ENCODE measurements around the gene ARPIN.
"Not testable (repeated sequence)": the region's sequence is repeated elsewhere in the genome, so short reads cannot be mapped to it uniquely, and the experiment has no call there.

The ARPIN gene

DNA sequence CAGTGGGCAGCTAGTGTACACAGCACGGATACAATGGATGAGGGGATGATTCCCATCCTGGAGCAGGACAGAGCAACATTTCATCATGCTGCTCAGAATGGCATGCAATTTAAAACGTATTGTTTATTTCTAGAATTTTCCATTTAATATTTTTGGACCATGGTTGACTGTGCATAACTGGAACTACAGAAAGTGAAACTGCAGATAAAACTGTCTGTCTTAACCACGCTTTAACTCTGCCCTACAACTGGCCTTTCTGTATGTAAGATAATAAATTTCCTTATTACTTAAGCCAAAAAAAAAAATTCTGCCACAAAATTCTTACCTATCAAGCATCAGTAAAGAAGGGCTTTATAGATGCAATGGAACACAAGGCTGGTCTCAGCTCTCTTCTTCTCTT lies 52.3 kb downstream of the ARPIN start:
- TF ChIP-seq ZFX (IDR thresholded peaks at IDR 0.05; ENCODE audit: borderline replicate concordance), result no peak
- TF ChIP-seq, protein P1, sequence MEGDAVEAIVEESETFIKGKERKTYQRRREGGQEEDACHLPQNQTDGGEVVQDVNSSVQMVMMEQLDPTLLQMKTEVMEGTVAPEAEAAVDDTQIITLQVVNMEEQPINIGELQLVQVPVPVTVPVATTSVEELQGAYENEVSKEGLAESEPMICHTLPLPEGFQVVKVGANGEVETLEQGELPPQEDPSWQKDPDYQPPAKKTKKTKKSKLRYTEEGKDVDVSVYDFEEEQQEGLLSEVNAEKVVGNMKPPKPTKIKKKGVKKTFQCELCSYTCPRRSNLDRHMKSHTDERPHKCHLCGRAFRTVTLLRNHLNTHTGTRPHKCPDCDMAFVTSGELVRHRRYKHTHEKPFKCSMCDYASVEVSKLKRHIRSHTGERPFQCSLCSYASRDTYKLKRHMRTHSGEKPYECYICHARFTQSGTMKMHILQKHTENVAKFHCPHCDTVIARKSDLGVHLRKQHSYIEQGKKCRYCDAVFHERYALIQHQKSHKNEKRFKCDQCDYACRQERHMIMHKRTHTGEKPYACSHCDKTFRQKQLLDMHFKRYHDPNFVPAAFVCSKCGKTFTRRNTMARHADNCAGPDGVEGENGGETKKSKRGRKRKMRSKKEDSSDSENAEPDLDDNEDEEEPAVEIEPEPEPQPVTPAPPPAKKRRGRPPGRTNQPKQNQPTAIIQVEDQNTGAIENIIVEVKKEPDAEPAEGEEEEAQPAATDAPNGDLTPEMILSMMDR (IDR thresholded peaks at IDR 0.05), result no peak
- no peak overlapping the region for H3K27ac ChIP-seq

DNA sequence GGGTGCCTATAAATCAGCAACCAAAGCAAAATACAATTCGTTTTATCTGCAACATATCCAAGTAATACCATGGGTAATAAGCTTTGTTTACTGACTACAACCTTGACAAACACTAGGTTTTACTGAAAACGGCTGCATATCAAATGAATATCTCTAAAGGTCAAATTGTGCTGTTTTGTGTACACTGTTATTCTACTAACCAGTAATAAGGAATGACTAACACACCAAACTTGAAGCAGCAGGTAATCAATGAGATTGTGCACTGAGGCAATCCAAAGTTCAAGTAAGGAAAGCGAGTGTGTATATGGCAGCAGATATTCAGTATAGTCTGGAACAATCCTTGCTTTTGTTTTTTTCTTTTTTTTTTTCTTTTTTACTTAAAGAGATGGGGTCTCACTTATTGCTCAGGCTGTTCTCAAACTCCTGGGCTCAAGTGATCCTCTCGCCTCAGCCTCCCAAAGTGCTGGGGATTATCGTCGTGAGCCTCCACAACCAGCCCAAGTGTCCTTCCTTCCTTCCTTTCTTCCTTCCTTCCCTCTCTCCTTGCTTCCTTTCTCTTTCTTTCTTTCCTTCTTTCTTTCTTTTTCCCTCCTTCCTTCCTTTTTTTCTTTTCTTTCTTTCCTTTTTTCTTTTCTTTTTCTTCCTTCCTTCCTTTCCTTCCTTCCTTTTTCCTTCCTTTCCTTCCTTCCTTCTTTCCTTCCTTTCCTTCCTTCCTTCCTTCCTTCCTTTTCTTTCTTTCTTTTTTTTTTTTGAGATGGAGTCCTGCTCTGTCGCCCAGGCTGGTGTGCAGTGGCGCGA lies 53.9 kb downstream of the ARPIN start:
- H3K27ac ChIP-seq, result peak overlapping the region; percentile 0; the same call in 1 of the 2 replicates
- TF ChIP-seq, protein P1 (IDR thresholded peaks at IDR 0.05), result no peak
- TF ChIP-seq ZFX (IDR thresholded peaks at IDR 0.05; ENCODE audit: borderline replicate concordance), result no peak

DNA sequence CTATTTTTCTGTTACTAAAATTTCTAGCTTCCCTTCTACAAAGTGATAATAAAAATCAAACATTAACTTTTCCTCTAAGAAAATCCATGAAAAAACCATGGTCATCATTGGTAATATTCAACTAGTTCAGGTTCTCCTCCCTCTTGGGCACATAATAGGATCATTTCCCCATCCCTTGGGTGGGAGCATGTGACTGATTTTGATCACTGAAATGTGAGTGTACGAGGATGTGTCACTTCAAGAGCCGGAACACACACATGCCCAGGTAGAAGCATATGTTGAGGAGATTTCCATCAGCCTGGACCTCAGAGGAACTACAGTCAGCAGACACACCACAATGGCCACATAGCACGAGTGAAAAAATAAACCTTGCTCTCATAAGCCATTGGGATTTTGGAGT lies 55.1 kb downstream of the ARPIN start:
- H3K27ac ChIP-seq, result no peak overlapping the region
- TF ChIP-seq, protein P1 (IDR thresholded peaks at IDR 0.05), result no peak
- no peak for TF ChIP-seq ZFX (IDR thresholded peaks at IDR 0.05; ENCODE audit: borderline replicate concordance)

DNA sequence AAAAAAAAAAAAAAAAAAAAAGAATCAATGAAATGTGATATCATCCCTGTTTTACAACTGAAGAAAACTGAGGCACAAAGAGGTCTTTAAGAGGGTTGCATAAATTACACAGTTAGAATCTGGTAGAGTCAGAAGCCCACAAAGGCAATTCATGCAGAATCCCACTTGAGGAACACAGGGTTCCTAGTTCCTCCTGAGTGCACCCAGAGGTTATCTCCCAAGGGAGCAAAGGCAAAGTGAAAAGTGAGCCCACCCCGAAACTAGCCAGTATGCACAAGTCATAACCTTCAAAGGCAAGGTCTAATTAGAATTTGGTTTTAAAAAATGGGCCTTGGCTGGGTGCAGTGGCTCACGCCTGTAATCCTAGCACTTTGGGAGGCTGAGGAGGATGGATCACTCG lies 56.8 kb downstream of the ARPIN start:
- no peak overlapping the region for H3K27ac ChIP-seq

GRCh38 chr15:89854863-89855262 lies 57.9 kb downstream of the ARPIN start:
- not testable (repeated sequence) for H3K27ac ChIP-seq

More for the DNA sequence above, 56.8 kb downstream of the ARPIN start:
- TF ChIP-seq, protein P1 (IDR thresholded peaks at IDR 0.05), result no peak
- TF ChIP-seq ZFX (IDR thresholded peaks at IDR 0.05; ENCODE audit: borderline replicate concordance), result no peak

GRCh38 chr15:89852342-89852995 lies 60.3 kb downstream of the ARPIN start:
- H3K27ac ChIP-seq, result no peak overlapping the region
- TF ChIP-seq, protein P1 (IDR thresholded peaks at IDR 0.05), result no peak
- no peak for TF ChIP-seq ZFX (IDR thresholded peaks at IDR 0.05; ENCODE audit: borderline replicate concordance)

GRCh38 chr15:89851673-89852341 lies 60.9 kb downstream of the ARPIN start:
- TF ChIP-seq ZFX (IDR thresholded peaks at IDR 0.05; ENCODE audit: borderline replicate concordance), result no peak
- TF ChIP-seq, protein P1 (IDR thresholded peaks at IDR 0.05), result no peak
- no peak overlapping the region for H3K27ac ChIP-seq
